ENCODE results near the gene RNF138. TPM values are rescaled to one million over a fixed set of nuclear protein-coding genes. Genes with fewer than 3 reads are reported as not detected.
A peak's percentile ranks its signal among the peaks of the same experiment; 100 is the strongest.

Gene RNF138
- total and polyA plus RNA-seq, 2 of the 8 experiments (the other 6 are each of a cell fraction or from before 2014, with no cell fraction given) = 29.2 to 109 TPM

DNA sequence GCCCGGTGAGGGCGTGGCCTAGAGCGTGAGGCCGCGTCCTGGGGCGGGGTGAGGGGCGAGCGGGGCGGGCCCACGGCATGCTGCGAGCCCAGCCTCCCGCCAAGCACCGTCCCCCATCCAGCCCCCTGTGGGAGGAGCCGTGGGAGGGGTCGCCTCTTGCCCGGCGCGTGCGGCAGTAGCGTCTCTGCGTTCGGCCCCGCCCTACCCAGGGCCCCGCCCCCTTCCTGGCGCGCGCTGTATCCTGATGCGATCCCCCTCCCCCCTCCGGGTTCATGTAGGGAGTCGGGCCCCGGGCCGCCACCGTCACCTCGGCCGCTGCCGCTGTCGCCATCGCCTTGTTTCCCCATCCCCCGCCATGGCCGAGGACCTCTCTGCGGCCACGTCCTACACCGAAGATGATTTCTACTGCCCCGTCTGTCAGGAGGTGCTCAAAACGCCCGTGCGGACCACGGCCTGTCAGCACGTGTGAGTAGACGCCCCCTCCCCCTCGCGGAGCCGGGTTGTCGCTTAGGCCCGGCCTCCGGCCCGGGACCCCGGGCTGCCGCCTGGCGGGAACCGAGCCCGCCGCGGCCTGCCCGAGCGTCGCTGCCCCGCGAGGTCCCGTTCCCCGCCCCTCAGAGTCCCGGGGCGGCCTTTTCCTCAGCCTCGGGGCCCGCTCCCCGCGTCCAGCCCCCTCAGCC, 888 bp downstream of the RNF138 start (continued):
- TF ChIP-seq PHF8 (conservative IDR thresholded peaks at IDR 0.05; ENCODE audit: low read depth, low read length) = peak; percentile 85
- TF ChIP-seq E2F6 (IDR thresholded peaks at IDR 0.05) = no peak; the same call in 1 of the 2 replicates
- TF ChIP-seq POLR2A (IDR thresholded peaks at IDR 0.05; ENCODE audit: control extremely low read depth in 1 of 2, low read depth in 2 of 2, low read length in 2 of 2) = peak; percentile 32 to 82
- 0 out of 2 replicates have a peak, but pooled peaks have one; percentile 7 for TF ChIP-seq CHD2 (IDR thresholded peaks at IDR 0.05; ENCODE audit: low read length)
- 0 out of 3 replicates have a peak, but pooled peaks of 1 of the 2 experiments have one; percentile 3 for TF ChIP-seq EP300 (IDR thresholded peaks at IDR 0.05; ENCODE audit: borderline replicate concordance in 1 of 2, low read depth in 2 of 2, low read length in 2 of 2)
- no peak; the same call in 1 of the 2 replicates for TF ChIP-seq ATF2 (IDR thresholded peaks at IDR 0.05; ENCODE audit: low read length)
